Sigmoid colon (tissue), 4 donors: ENCODE results near the gene OTULINL.

Experiments used
- CTCF ChIP-seq, 4 experiments: fragments of 450-650 bp in 3 of 4; fragments of 200-600 bp in 1 of 4; IDR thresholded peaks; one replicate each; pipeline ENCODE4 v1.5.1; 2016 to 2019; ENCODE audit warnings: antibody characterized with exemption in 4 of 4, mild to moderate bottlenecking in 3 of 4, moderate library complexity in 2 of 4
- EP300 ChIP-seq, 4 donors: sonication (generic); formaldehyde crosslinking; IDR thresholded peaks; one replicate each; pipeline ENCODE4 v1.6.1; 2017; ENCODE audit warnings: antibody characterized with exemption in 4 of 4
- POLR2A ChIP-seq, 2 donors: fragments of 450-650 bp; IDR thresholded peaks; one replicate each; pipeline ENCODE4 v1.6.1; 2016; ENCODE audit warnings: antibody characterized with exemption in 2 of 2, mild to moderate bottlenecking in 2 of 2, moderate library complexity in 2 of 2
- POLR2AphosphoS5 ChIP-seq, 4 donors: sonication (generic); formaldehyde crosslinking; IDR thresholded peaks; one replicate each; pipeline ENCODE4 v1.6.1; 2017; ENCODE audit warnings: antibody characterized with exemption in 4 of 4

- no peak for TF ChIP-seq POLR2AphosphoS5 (IDR thresholded peaks at IDR 0.05)
- no peak for TF ChIP-seq EP300 (IDR thresholded peaks at IDR 0.05)
- TF ChIP-seq CTCF (IDR thresholded peaks at IDR 0.05), result no peak
- TF ChIP-seq POLR2A (IDR thresholded peaks at IDR 0.05), result no peak
Observed at GRCh38 chr5:14600846-14601245, 19.3 kb downstream of the OTULINL start.
